Left lung (tissue), 10 donors: ENCODE results near the gene C1orf185. TPM values are rescaled to one million over a fixed set of nuclear protein-coding genes. Genes with fewer than 3 reads are reported as not detected.

ENCODE experiments used
- ATAC-seq: fragments of 200-7000 bp; cut with Tn5 transposase; one replicate; pipeline ENCODE4 v1.9.1; 2020; ENCODE audit warnings: moderate library complexity
- DNase-seq, 4 donors: peaks; one replicate each; pipeline ENCODE4 v3.0.0-alpha.2; 2013 to 2020
- H3K27ac ChIP-seq, 2 donors: fragments of 200-600 bp; sonication (generic) in 1 of 2; one replicate each; pipeline versions ENCODE4 v1.5.0 to v1.8.0; 2020 to 2021
- H3K27me3 ChIP-seq, 2 donors: fragments of 200-600 bp; sonication (generic) in 1 of 2; one replicate each; pipeline versions ENCODE4 v1.5.0 to v1.8.0; 2020 to 2021
- H3K36me3 ChIP-seq, 2 donors: fragments of 200-600 bp; sonication (generic) in 1 of 2; one replicate each; pipeline versions ENCODE4 v1.5.0 to v1.8.0; 2020 to 2021
- H3K4me1 ChIP-seq, 2 donors: fragments of 200-600 bp; one replicate each; pipeline ENCODE4 v1.8.0; 2021
- H3K4me3 ChIP-seq, 2 donors: fragments of 200-600 bp; sonication (generic) in 1 of 2; one replicate each; pipeline versions ENCODE4 v1.5.0 to v1.8.0; 2020 to 2021; ENCODE audit warnings: mild to moderate bottlenecking in 1 of 2
- H3K9me3 ChIP-seq, 2 donors: fragments of 200-600 bp; sonication (generic) in 1 of 2; one replicate each; pipeline versions ENCODE4 v1.5.0 to v1.8.0; 2020 to 2021
- CTCF ChIP-seq, 2 donors: fragments of 200-600 bp; sonication (generic) in 1 of 2; IDR thresholded peaks; one replicate each; pipeline versions ENCODE4 v1.5.0 to v1.8.0; 2021; ENCODE audit warnings: antibody characterized with exemption in 2 of 2
- intact Hi-C, 2 donors: fragments of 100-400 bp; cut with DNase I; formaldehyde crosslinking; loops; one replicate each; pipeline versions ENCODE4 v1.11.2 to v1.14.2; 2022
- polyA plus RNA-seq, 6 donors: library from polyadenylated mRNA; unstranded; fragments of 120-200 nt; gene quantifications; one replicate each; pipeline ENCODE4 v1.2.1, GENCODE V29; 2013; ENCODE audit not compliant: insufficient read length in 6 of 6
- total RNA-seq, 2 donors: library from RNA; stranded (reverse); fragmentation: NEBNext Ultra II Directional; extraction: Animal tissue kit (Norgen Biotek cat#: 25700); gene quantifications; one replicate each; pipeline ENCODE4 v1.2.1, GENCODE V29; 2021
- donor health status: DM: no; HTN: yes; CAD: no.
- donor health status: DM: no; HTN: no; CAD: no.

C1orf185 gene
- total and polyA plus RNA-seq, 8 donors: not detected

- ATAC-seq: no peak
- peaks cover 0 to 43% of the 10 kb centered on the region in 2 donors for H3K27me3 ChIP-seq
- intact Hi-C loops: no loop called here
- TF ChIP-seq CTCF (IDR thresholded peaks at IDR 0.05): no peak
- no peaks in the 10 kb centered on the region for H3K9me3 ChIP-seq
- DNase-seq: no peak
- H3K36me3 ChIP-seq: no peaks in the 10 kb centered on the region
- no peak overlapping the region for H3K27ac ChIP-seq
- H3K4me3 ChIP-seq: no peak overlapping the region
- no peaks in the 10 kb centered on the region for H3K4me1 ChIP-seq
These were observed 15.3 kb upstream of the C1orf185 start for GRCh38 chr1:51086496-51087271.

GRCh38 chr1:51088474-51088873 is 13.6 kb upstream of the C1orf185 start:
- no peak overlapping the region for H3K27ac ChIP-seq
- no peak for TF ChIP-seq CTCF (IDR thresholded peaks at IDR 0.05)
- H3K36me3 ChIP-seq: no peaks in the 10 kb centered on the region
- H3K27me3 ChIP-seq: peaks cover 0 to 31% of the 10 kb centered on the region in 2 donors
- no peak for ATAC-seq
- H3K9me3 ChIP-seq: no peaks in the 10 kb centered on the region
- intact Hi-C loops: no loop called here
- no peaks in the 10 kb centered on the region for H3K4me1 ChIP-seq
- no peak overlapping the region for H3K4me3 ChIP-seq
- DNase-seq: peak in 1 of 4 donors; percentile 3

- no peak for ATAC-seq
- no peaks in the 10 kb centered on the region for H3K27me3 ChIP-seq
- intact Hi-C loops: no loop called here
- H3K27ac ChIP-seq: no peak overlapping the region
- no peak for DNase-seq
- H3K9me3 ChIP-seq: no peaks in the 10 kb centered on the region
- H3K4me1 ChIP-seq: no peaks in the 10 kb centered on the region
- no peak for TF ChIP-seq CTCF (IDR thresholded peaks at IDR 0.05)
- H3K4me3 ChIP-seq: no peak overlapping the region
- H3K36me3 ChIP-seq: no peaks in the 10 kb centered on the region
These were observed 8.4 kb upstream of the C1orf185 start for GRCh38 chr1:51093581-51093980.

- no peak for TF ChIP-seq CTCF (IDR thresholded peaks at IDR 0.05)
- Histone ChIP-seq H3K36me3 (no peaks in the 10 kb centered on the region), H3K4me3 (no peak overlapping the region), H3K27me3 (no peaks in the 10 kb centered on the region), H3K9me3 (no peaks in the 10 kb centered on the region), H3K27ac (no peak overlapping the region), H3K4me1 (no peaks in the 10 kb centered on the region)
- DNase-seq: no peak
- intact Hi-C loops: no loop called here
- no peak for ATAC-seq
These were observed 4.9 kb upstream of the C1orf185 start for GRCh38 chr1:51097171-51097570.

- Histone ChIP-seq H3K27me3 (no peaks in the 10 kb centered on the region), H3K36me3 (no peaks in the 10 kb centered on the region), H3K9me3 (no peaks in the 10 kb centered on the region), H3K4me1 (no peaks in the 10 kb centered on the region), H3K4me3 (no peak overlapping the region), H3K27ac (no peak overlapping the region)
- ATAC-seq: no peak
- TF ChIP-seq CTCF (IDR thresholded peaks at IDR 0.05): no peak
- intact Hi-C loops: no loop called here
- no peak for DNase-seq
These were observed 1.7 kb upstream of the C1orf185 start for GRCh38 chr1:51100264-51100880.
